SK-N-SH (cell line): ENCODE results near the gene SAMM50.

Experiments used
- CTCF ChIP-seq: fragments of 200-600 bp; sonication (generic); IDR thresholded peaks from 2 replicates; pipeline ENCODE4 v1.6.1; 2017; ENCODE audit warnings: antibody characterized with exemption, mild to moderate bottlenecking, moderate library complexity
- EP300 ChIP-seq, 2 experiments: IDR thresholded peaks; 2 replicates each; pipeline versions ENCODE4 v1.4.0 to v1.6.1; 2012; ENCODE audit warnings: borderline replicate concordance in 1 of 2, low read depth in 1 of 2, low read length in 1 of 2
- FOXM1 ChIP-seq: IDR thresholded peaks from 2 replicates; pipeline ENCODE4 v1.4.0; 2012; ENCODE audit warnings: low read depth, mild to moderate bottlenecking
- GABPA ChIP-seq: IDR thresholded peaks from 2 replicates; pipeline ENCODE4 v1.4.0; 2012; ENCODE audit warnings: low read depth, mild to moderate bottlenecking
- JUND ChIP-seq: IDR thresholded peaks from 2 replicates; pipeline ENCODE4 v1.4.0; 2012
- MAX ChIP-seq: IDR thresholded peaks from 2 replicates; pipeline ENCODE4 v1.4.0; 2012; ENCODE audit warnings: low read depth
- NRF1 ChIP-seq: IDR thresholded peaks from 2 replicates; pipeline ENCODE4 v1.6.1; 2012; ENCODE audit warnings: low read depth, mild to moderate bottlenecking, low read length
- POLR2AphosphoS5 ChIP-seq: IDR thresholded peaks from 2 replicates; pipeline ENCODE4 v1.6.1; 2012; ENCODE audit warnings: low read depth, low read length
- RAD21 ChIP-seq: IDR thresholded peaks from 2 replicates; pipeline ENCODE4 v1.6.1; 2012; ENCODE audit warnings: mild to moderate bottlenecking, low read length
- RXRA ChIP-seq: IDR thresholded peaks from 2 replicates; pipeline ENCODE4 v1.4.0; 2012; ENCODE audit warnings: low read depth, mild to moderate bottlenecking, borderline replicate concordance
- TAF1 ChIP-seq: IDR thresholded peaks from 2 replicates; pipeline ENCODE4 v1.6.1; 2012; ENCODE audit warnings: low read depth, mild to moderate bottlenecking, low read length, moderate library complexity, borderline replicate concordance
- USF2 ChIP-seq: fragments of 150-350 bp; IDR thresholded peaks from 2 replicates; pipeline ENCODE4 v1.6.1; 2017; ENCODE audit warnings: antibody characterized with exemption, low read length, low read depth, borderline replicate concordance
- TF ChIP-seq, protein P1 (sequence below): IDR thresholded peaks from 2 replicates; pipeline ENCODE4 v1.4.0; 2012; ENCODE audit warnings: low read depth, borderline replicate concordance
- TF ChIP-seq, protein P2 (sequence below): IDR thresholded peaks from 2 replicates; pipeline ENCODE4; 2012

DNA sequence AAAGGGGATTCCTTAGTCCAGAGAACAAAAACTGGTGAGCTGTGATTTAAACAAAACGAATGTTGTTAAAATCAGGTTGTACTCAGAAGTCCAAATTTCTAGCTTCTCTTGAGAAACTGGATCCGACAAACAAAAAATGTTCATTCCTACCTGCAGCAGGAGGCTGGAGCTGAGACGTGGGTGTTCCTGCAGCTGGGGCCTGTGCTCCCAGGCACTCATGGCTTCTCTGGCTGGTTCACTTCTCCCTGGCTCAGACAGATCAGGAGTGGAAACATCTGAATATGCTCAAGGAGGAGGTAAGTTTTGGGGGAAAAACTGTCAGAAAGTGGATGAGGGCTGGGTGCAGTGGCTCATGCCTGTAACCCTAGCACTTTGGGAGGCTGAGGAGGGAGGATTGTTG, 44.1 kb downstream of the SAMM50 start:
- TF ChIP-seq CTCF (no peak), JUND (no peak), POLR2AphosphoS5 (no peak), RAD21 (no peak), NRF1 (no peak), USF2 (no peak), TAF1 (no peak), MAX (no peak), RXRA (no peak), GABPA (no peak), FOXM1 (no peak), EP300 (IDR thresholded peaks at IDR 0.05; ENCODE audit: borderline replicate concordance in 1 of 2, low read depth in 1 of 2, low read length in 1 of 2) (no peak)
- TF ChIP-seq, protein P1, sequence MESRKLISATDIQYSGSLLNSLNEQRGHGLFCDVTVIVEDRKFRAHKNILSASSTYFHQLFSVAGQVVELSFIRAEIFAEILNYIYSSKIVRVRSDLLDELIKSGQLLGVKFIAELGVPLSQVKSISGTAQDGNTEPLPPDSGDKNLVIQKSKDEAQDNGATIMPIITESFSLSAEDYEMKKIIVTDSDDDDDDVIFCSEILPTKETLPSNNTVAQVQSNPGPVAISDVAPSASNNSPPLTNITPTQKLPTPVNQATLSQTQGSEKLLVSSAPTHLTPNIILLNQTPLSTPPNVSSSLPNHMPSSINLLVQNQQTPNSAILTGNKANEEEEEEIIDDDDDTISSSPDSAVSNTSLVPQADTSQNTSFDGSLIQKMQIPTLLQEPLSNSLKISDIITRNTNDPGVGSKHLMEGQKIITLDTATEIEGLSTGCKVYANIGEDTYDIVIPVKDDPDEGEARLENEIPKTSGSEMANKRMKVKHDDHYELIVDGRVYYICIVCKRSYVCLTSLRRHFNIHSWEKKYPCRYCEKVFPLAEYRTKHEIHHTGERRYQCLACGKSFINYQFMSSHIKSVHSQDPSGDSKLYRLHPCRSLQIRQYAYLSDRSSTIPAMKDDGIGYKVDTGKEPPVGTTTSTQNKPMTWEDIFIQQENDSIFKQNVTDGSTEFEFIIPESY = no peak
- TF ChIP-seq, protein P2, sequence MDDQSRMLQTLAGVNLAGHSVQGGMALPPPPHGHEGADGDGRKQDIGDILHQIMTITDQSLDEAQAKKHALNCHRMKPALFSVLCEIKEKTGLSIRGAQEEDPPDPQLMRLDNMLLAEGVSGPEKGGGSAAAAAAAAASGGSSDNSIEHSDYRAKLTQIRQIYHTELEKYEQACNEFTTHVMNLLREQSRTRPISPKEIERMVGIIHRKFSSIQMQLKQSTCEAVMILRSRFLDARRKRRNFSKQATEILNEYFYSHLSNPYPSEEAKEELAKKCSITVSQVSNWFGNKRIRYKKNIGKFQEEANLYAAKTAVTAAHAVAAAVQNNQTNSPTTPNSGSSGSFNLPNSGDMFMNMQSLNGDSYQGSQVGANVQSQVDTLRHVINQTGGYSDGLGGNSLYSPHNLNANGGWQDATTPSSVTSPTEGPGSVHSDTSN = no peak
